ENCODE results near the gene SEMA6B.
A peak's percentile ranks its signal among the peaks of the same experiment; 100 is the strongest.
"Not testable (repeated sequence)": the region's sequence is repeated elsewhere in the genome, so short reads cannot be mapped to it uniquely, and the experiment has no call there.

Gene SEMA6B, protein sequence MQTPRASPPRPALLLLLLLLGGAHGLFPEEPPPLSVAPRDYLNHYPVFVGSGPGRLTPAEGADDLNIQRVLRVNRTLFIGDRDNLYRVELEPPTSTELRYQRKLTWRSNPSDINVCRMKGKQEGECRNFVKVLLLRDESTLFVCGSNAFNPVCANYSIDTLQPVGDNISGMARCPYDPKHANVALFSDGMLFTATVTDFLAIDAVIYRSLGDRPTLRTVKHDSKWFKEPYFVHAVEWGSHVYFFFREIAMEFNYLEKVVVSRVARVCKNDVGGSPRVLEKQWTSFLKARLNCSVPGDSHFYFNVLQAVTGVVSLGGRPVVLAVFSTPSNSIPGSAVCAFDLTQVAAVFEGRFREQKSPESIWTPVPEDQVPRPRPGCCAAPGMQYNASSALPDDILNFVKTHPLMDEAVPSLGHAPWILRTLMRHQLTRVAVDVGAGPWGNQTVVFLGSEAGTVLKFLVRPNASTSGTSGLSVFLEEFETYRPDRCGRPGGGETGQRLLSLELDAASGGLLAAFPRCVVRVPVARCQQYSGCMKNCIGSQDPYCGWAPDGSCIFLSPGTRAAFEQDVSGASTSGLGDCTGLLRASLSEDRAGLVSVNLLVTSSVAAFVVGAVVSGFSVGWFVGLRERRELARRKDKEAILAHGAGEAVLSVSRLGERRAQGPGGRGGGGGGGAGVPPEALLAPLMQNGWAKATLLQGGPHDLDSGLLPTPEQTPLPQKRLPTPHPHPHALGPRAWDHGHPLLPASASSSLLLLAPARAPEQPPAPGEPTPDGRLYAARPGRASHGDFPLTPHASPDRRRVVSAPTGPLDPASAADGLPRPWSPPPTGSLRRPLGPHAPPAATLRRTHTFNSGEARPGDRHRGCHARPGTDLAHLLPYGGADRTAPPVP

DNA sequence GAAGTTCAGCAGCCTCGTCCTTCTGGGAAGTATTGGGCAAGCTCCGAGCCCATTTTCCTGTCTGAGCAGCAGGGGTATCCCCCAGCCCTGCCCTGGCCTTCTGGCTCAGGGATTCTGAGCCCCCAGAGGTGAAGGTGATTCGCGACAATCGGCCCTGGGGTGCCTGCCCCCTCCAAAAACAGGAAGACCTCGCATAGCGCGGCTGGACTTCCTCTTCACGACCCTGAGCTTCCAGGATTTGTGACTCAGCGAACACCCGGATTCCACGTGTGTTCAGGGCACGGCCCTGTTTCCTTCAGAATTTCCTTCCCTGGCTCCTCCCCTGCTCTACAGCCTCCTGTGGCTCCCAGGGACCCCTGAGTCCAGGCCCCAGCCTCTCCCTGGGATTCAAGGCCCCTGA lies at the start of gene SEMA6B:
TSS of gene SEMA6B (minus strand) at position 116 of the 400 bp plus-strand sequence. CDS start 1,227 bp downstream, outside the sequence.
- DNase-seq (ENCODE audit: low spot score): no peak

DNA sequence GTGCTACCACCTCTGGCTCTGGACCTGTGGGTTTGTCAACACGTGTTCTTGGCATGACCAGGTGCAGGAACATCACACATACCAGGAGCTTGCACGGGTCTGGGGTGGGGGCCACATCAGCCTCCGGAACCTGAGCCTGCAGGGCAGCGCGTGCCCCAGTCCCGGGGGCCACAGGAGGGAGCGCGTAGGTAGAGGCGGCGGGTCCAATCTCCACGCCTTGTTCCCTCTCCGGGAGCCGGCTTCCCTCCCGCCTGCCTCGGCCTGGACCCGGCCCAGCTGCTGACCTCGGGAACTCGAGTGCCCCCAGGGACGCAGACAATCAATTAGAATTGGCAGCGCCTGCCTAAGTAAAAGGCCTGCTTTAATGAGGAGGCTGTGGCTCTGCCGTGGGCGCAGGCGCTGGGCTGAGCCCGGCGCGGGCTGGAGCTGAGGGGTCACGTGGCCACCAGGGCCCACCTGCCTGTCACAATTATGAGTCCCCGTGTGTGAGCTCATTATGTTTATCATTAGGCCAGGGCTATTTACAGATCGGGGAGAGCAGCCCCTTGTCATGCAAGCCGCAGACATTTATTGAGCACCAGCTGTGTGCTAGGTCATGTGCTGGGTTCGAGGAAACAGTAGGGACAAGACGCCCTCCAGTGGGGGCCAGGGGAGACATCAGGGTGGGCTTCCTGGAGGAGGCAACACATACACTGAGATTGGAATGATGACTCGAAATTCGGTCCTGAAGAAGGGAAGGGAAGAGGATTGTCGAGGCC lies 47.6 kb upstream of the SEMA6B start:
- DNase-seq (ENCODE audit: low spot score): no peak

DNA sequence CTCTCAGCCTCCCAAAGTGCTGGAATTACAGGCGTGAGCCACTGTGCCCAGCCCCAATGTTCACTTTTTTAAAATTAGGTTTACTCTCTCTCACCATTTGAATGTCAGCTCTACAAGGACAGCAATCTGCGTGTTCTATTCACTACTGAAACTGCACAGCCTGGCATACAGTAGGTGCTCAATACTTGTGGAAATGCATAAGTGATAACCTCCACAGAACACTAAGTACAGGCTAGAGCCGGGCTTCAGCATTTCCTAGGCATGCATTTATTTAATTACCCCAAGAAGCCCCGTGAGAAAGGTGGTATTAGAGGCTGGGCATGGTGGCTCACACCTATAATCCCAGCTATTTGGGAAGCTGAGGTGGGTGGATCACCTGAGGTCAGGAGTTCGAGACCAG lies 46.7 kb upstream of the SEMA6B start:
- no peak for DNase-seq (ENCODE audit: low spot score)

DNA sequence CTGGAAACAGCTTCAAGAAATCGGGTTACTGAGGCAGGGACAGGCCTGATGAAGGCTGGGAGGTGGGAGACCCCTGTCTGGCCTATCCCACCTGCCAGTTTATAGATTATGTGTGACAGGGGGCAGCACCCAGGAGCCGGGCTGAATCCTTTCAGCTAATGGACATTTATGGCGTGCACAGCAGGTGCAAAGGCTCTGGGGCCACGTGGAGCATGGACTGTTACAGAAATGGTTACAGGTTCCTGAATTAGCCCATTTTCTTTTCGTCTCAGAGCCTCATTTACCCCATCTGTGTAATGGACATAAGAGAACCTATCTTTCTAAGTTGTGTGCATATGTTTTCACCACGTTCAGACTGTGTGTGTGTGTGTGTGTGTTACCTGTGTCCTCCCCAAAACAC lies 45.4 kb upstream of the SEMA6B start:
- DNase-seq (ENCODE audit: low spot score): no peak

DNA sequence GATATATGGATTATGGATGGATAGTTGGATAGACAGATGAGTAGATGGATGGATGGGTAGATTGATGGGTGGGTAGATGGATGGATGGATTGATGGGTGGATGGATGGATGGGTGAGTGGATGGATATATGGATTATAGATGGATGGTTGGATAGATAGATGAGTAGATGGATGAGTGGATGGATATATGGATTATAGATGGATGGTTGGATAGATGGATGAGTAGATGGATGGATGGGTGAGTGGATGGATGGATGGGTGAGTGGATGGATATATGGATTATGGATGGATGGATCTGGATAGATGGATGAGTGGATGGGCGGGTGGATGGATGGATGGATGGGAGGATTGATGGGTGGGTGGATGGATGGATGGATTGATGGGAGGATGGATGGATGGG lies 43.4 kb upstream of the SEMA6B start:
- DNase-seq (ENCODE audit: low spot score): no peak

DNA sequence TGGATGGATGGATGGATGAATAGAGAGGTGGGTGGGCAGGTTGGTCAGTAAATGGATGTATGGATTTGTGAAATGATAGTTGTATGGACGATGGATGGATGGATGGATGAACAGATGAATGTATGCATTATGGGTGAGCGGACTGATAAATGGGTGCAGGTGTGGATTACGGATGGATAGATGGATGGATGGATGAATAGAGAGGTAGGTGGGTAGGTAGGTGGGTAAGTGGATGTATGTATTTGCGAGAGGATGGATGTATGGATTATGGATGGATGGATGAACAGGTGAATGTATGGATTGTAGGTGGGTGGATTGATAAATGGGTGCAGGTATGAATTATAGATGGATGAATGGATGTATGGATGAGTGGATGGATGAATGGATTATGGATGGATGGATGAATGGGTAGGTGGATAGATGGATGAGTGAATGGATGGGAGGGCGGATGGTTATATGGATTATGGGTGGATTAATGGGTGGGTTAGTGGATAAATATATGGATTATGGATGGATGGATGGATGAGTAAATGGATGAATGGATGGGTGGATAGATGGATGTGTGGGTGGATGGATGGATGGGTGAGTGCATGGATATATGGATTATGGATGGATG lies 42.8 kb upstream of the SEMA6B start:
- DNase-seq (ENCODE audit: low spot score): no peak

DNA sequence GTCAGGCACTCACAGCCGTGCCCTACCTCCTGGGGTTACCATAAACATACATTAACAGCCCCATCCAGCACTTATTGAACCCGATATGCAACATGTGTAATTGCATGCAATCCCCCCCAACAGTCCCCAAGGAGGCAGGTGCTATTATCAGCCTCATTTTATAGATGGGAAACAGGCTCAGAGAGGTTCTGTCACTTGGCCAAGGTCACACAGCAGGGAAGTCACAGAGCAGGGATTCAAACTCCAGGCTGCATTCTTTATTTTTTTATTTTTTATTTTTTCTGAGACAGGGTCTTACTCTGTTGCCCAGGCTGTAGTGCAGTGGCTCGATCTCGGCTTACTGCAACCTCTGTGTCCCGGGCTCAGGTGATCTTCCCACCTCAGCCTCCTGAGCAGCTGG lies 41.4 kb upstream of the SEMA6B start:
- no peak for DNase-seq (ENCODE audit: low spot score)

DNA sequence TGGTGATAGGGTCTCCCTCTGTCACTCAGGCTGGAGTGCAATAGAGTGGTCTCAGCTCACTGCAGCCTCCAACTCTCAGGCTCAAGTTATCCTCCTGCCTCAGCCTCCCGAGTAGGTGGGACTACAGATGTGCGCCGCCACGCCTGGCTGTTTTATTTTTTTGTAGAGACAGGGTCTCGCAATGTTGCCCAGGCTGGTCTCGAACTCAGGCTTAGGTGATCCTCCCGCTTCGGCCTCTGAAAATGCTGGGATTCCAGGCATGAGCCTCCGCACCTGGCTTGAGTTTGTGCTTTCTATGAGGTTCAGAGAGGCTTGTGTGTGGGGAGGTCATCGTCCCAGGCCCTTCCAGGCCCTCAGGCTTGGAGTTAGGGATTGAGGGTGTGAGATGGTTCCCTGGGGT lies 40.6 kb upstream of the SEMA6B start:
- DNase-seq (ENCODE audit: low spot score): no peak

DNA sequence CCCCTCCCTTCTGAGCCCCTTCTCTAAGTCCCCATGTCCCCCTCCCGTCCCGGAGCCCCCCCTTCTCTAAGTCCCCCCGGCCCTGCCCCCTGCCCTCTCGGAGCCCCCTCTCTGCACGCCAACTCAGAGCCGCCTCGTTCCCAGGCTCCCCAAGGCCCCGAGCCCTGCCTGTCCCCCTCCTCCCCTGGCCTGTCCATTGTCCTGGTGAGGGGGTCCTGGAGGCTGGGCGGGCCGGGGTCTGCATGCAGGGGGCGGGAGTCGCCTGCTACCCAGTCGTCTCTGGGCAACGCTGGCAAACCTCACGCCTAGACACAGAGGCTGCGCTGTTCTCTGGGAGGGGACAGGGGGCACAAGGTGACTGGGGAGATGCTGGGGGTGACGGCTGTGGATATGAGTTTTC lies 39.2 kb upstream of the SEMA6B start:
- DNase-seq (ENCODE audit: low spot score): no peak

DNA sequence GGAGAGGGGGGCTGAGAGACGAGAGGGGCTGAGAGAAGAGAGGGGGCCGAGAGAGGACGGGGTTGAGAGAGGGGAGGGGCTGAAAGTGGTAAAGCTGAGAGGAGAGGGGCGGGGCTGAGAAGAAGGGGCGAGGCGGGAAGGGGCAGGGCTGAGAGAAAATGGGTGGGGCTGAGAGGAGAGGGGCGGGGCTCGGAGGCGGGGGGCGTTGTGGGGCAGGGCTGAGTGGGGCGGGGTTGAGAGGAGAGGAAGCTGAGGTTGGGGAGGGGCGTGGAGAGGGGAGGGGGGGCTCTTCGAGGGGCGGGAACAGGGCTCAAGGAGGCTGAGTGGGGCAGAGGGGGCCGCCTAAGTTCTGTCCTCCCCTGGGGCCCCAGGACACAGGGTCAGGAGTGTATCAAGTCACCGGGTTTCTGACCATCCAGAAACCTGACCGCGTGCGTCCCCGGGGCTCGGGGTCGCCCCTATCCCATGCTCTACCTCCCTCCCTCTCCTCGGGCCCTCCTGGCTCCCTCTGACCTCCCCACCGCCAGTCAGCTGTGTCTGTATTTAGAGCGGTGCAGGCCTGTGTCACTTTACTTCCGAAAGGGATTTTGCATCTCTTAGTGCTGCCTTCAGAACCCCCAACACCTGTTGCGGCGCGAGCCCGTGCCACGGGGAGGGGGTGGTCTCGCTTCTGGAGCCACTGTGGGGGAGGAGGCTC lies 38.6 kb upstream of the SEMA6B start:
- no peak for DNase-seq (ENCODE audit: low spot score)

DNA sequence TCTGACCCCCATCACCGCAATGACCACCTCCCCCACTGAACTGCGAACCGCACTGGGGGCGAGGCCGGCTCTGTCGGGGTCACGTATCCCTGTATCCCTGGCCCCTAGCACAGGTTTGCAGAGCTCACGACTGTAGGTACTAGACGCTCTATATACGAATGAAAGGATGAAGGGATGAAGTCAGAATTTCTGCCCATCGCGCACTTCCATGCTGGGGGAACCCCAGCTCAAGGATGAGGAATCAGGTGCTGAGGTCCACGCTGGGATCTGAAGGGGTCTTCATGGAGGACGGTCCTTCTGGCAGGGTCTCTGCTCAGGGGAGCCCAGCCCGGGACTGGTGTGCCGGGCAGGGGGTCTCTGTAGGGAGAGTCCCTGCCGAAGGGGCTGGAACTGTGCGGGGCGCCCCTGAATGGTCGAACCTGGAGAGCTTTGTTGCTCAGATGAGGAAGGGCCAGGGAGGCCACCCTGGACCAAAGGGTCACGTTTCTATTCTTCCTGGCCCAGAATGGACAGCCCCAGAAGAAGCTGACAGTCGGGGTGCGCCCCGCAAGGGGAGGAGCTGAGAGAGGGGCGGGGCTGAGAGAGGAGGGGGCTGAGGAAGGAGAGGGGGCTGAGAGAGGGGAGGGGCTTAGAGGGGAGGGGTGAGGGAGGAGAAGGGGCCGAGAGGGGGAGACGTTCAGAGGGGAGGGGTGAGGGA lies 37.9 kb upstream of the SEMA6B start:
- DNase-seq (ENCODE audit: low spot score): no peak

DNA sequence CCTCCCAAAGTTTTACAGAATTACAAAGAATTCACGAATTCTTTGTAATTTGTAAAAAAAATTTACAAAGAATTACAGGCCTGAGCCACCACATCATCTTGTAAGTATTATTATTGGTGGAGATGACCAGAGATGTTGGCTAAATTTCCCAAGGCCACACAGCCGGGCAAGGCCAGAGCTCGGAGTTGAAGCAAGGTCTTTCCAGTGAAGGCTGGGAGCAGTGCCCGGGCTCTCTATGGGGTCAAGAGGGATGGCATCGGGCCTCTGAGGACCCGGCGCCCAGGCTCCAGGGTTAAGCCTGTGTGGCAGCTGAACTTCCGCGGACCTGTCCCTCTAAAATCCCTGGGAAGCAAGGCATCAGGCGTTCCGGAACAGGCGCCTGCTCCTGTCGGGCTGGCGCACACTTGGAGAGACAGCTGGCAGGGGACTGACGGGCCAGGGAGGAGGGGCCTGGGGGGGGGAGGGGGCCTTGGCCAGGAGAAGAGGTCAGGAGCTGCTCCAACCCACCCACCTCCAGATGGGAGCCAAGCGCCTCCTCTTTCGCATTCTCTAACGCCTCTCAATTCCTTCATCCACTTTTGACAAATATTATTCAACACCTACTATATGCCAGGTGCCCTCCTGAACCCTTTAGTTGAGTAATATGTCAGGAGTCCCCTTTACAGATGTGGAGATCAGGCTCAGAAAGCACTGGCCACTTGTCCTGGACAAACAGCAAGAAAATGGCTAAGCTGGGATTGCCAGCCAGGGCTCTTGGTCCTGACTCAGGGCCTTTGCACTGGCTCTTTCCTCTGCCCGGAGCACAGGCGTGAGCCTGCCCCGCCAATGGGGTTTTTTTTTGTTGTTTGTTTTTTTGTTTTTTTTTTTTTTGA lies 36.8 kb upstream of the SEMA6B start:
- DNase-seq (ENCODE audit: low spot score): no peak

DNA sequence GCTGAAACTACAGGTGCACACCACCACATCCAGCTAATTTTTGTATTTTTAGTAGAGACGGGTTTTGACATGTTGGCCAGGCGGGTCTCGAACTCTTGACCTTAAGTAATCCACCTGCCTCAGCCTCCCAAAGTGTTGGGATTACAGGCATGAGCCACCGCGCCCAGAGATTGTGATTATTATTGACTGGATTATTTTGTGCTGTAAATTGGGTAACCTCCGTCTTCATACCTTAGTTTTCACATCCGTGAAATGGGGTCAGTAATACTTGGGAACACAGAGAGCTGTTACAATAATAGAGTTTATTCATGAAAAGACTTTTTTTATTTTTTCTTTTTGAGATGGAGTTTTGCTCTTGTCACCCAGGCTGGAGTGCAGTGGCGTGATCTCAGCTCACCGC lies 35.7 kb upstream of the SEMA6B start:
- not testable (repeated sequence) for DNase-seq (ENCODE audit: low spot score)

DNA sequence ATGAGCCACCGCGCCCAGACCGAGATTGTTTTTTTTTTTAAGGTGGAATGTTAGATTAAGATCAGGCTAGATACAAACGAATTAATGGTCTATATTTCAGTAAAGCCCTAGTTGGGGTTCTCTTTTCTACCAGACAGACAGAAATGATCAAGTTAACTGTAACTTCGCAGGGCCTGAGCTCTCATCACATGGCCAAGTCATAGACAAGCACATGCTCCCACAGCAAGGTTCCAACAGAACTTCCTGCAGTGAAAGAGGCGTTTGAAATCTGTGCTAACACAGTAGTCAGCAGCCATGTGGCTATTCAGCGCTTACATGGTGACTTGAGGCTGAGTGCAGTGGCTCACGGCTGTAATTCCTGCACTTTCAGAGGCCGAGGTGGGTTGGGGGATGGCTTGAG lies 34.7 kb upstream of the SEMA6B start:
- DNase-seq (ENCODE audit: low spot score): no peak

DNA sequence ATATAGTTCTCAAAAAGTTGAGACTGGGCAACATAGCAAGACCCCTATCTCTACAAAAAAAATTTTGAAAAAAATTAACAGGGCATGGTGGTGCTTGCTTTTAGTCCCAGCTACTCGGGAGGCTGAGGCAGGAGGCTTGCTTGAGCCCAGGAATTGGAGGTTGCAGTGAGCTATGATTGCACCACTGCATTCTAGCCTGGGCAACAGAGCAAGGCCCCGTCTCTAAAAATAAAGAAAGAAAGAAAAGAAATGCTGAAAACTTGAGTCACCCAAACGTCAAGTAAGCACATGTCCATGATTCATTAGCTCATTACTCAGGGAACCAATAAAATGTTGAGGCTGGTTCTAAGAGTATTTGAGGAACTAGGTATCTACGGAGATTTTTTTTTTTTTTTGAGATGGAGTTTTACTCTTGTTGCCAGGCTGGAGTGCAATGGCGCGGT lies 33.9 kb upstream of the SEMA6B start:
- DNase-seq (ENCODE audit: low spot score): peak; percentile 64

DNA sequence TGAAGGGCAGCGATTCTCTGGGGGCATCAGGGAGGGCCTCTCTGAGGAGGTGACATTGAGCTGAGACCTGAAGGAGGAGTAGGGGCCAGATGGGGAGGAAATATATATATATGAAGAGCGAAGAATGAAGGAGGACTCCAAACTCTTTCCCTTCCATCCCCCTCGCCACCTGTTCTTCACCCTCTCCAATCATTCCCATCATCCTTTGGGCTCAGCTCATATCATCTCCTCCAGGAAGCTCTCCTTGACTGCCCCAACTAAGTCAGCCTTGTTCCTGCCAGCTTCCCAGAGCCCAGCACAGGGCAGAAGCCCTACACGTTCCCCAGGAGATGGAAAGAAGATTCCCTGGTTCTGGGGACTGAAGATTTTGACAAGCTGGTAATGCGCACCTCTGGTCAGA lies 33.0 kb upstream of the SEMA6B start:
- DNase-seq (ENCODE audit: low spot score): no peak

DNA sequence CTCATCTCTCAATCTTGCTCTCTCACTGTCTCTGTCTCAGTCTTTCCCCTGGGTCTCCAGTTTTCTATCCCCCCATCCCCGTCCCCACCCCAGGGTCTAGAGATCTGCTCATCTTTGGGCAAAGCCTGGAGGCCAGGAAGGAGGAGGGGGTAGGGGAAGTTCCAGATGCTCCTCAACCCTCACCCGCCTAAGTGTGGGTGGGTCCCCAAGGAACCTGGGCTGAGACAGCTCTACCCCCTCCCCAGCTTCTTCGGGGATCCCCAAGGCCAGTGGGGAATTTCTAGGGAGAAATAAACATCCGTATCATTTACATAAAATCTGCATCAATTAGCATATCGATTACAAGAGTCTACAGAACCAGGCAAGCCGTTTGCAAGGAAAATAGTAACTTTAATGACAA lies 31.8 kb upstream of the SEMA6B start:
- no peak for DNase-seq (ENCODE audit: low spot score)

DNA sequence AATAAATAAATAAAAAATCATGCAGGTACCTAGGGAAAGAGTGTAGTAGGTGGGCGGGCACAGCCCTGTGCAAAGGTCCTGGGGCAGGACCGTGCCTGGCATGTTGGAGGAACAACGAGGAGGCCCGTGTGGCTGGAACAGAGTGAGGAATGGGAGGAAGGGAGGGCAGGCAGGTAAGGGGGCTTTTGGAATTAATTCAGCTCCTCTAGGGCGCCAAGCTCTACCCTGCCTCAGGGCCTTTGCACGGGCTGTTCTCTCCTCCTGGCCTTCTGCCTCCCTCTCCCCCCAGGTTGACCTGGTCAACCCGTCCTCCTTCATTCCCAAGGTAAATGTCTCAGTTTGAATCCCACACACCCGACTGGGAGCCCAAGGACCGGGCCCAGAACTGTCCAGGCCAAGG lies 31.1 kb upstream of the SEMA6B start:
- DNase-seq (ENCODE audit: low spot score): no peak

DNA sequence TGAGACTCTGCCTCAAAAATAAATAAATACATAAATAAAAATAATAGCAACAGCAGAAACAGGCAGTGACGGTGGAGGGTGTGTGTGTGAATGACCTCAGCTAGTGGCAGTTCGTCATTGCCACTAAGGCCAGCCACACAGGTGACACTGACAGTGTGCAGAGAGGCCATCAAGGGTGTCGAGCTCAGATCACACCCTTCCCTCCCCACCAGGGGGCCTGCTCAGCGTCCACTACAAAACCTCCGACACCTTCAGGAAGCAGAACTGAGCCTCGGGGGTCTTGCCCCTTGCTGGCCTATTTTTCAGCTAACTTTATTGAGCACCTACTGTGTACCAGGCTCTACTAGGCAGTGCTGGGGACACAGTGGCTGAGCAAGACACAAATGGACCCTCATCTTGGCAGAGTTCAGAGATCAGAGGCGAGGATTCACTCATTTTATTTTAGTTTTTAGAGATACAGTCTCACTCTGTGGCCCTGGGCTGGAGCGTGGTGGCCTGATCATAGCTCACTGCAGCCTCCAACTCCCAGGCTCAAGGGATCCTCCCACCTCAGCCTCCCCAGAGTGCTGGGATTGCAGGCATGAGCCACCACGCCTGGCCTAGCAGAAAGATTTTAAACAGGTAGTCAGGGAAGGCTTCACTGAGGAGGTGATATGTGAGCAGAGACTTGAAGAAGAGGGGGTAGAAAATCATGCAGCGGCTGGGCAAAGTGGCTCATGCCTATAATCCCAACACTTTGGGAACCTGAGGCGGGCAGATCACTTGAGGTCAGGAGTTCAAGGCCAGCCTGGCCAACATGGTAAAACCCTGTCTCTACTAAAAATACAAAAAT lies 30.3 kb upstream of the SEMA6B start:
- DNase-seq (ENCODE audit: low spot score): no peak

Data from AG08395 (cell line).